Pancreas (tissue), 10 donors: ENCODE results near the gene CLEC20A. TPM values are rescaled to one million over a fixed set of nuclear protein-coding genes. Genes with fewer than 3 reads are reported as not detected.

Experiments used
- ATAC-seq, 4 donors: fragments of 200-7000 bp; cut with Tn5 transposase; one replicate each; pipeline versions ENCODE4 v1.8.0 to v1.9.1; 2020; ENCODE audit warnings: mild to moderate bottlenecking in 4 of 4, moderate library complexity in 4 of 4
- DNase-seq, 6 donors: peaks; one replicate each; pipeline ENCODE4 v3.0.0-alpha.2; 2020
- FAIRE-seq: peaks from 2 replicates; lab custom pipeline; 2012; peaks lifted over from hg19 to GRCh38; lab: Jason Lieb, UNC
- H3K27ac ChIP-seq, 4 donors: fragments of 200-600 bp; sonication (generic); 1 replicate in 3 of 4; 2 replicates in 1 of 4; pipeline versions ENCODE4 v1.5.0 to v1.8.0; 2020
- H3K27me3 ChIP-seq, 4 donors: fragments of 200-600 bp; one replicate each; pipeline ENCODE4 v1.8.0; 2021
- H3K36me3 ChIP-seq, 3 donors: fragments of 200-600 bp; sonication (generic) in 1 of 3; one replicate each; pipeline versions ENCODE4 v1.5.0 to v1.8.0; 2020 to 2021
- H3K4me1 ChIP-seq, 3 donors: fragments of 200-600 bp; one replicate each; pipeline ENCODE4 v1.8.0; 2021
- H3K4me3 ChIP-seq, 4 donors: fragments of 200-600 bp; sonication (generic) in 2 of 4; one replicate each; pipeline versions ENCODE4 v1.5.0 to v1.8.0; 2020 to 2021
- H3K9me3 ChIP-seq, 4 donors: fragments of 200-600 bp; one replicate each; pipeline ENCODE4 v1.8.0; 2021
- CTCF ChIP-seq, 4 donors: fragments of 200-600 bp; sonication (generic) in 3 of 4; IDR thresholded peaks; one replicate each; pipeline versions ENCODE4 v1.5.0 to v1.8.0; 2021; ENCODE audit warnings: antibody characterized with exemption in 4 of 4
- WGBS, 2 donors: extraction: QIAGEN DNeasy Blood & Tissue Kit; methylation state at CpG; one replicate each; pipeline ENCODE4 v1.1.7; 2013; 5-methylcytosine and 5-hydroxymethylcytosine counted together
- intact Hi-C, 3 donors: fragments of 100-400 bp; cut with DNase I; formaldehyde crosslinking; loops; one replicate each; pipeline versions ENCODE4 v1.11.1 to v1.14.2; 2022
- polyA plus RNA-seq, 2 donors: library from polyadenylated mRNA; stranded (reverse); fragments of 200-250 nt; gene quantifications; one replicate each; pipeline ENCODE4 v1.2.3, GENCODE V29; 2013
- total RNA-seq, 6 donors: library from RNA; stranded (reverse); fragmentation: NEBNext Ultra II Directional in 4 of 6; extraction: Animal tissue kit (Norgen Biotek cat#: 25700) in 4 of 6; gene quantifications; one replicate each; pipeline versions ENCODE4 v1.2.1 to v1.2.4, GENCODE V29; 2021 to 2023
- donor health status: healthy with polysubstance abuse.
- donor health status: DM: no; HTN: no; CAD: no; lungs with moderate emphysema.
- donor health status: DM: no; HTN: no; CAD: no.
- donor health status: control.
- donor health status: control.
- donor health status: Bipolar disorder and iron deficiency.
- donor health status: DM: yes; HTN: yes; CAD: no.
- donor health status: DM: no; HTN: no; CAD: no.
- donor health status: DM: no; HTN: no; CAD: no.
- donor health status: DM: yes; HTN: yes; CAD: no.

Gene CLEC20A
- total and polyA plus RNA-seq, 8 donors: not detected

- no peak for TF ChIP-seq CTCF (IDR thresholded peaks at IDR 0.05)
- no peak for FAIRE-seq
- 85 to 93% methylated on average over 9 of the region's 9 CpGs for WGBS, 2 donors
- no peak for DNase-seq
- no peak overlapping the region for H3K4me3 ChIP-seq
- H3K4me1 ChIP-seq: no peaks in the 10 kb centered on the region
- H3K27me3 ChIP-seq: no peaks in the 10 kb centered on the region
- intact Hi-C loops: no loop called here
- H3K27ac ChIP-seq: no peak overlapping the region
- no peak for ATAC-seq
- H3K36me3 ChIP-seq: no peaks in the 10 kb centered on the region
- H3K9me3 ChIP-seq: no peaks in the 10 kb centered on the region
Measured at GRCh38 chr1:178490967-178491366, 5.8 kb downstream of the CLEC20A start.

- no peak for TF ChIP-seq CTCF (IDR thresholded peaks at IDR 0.05)
- DNase-seq (no peak), ATAC-seq (no peak), FAIRE-seq (no peak)
- H3K36me3 ChIP-seq: no peaks in the 10 kb centered on the region
- intact Hi-C loops: no loop called here
- H3K27me3 ChIP-seq: no peaks in the 10 kb centered on the region
- H3K9me3 ChIP-seq: no peaks in the 10 kb centered on the region
- no peaks in the 10 kb centered on the region for H3K4me1 ChIP-seq
- 88 to 91% methylated on average over 8 of the region's 8 CpGs for WGBS, 2 donors
- no peak overlapping the region for H3K4me3 ChIP-seq
- no peak overlapping the region for H3K27ac ChIP-seq
Measured at GRCh38 chr1:178490136-178490535, 6.6 kb downstream of the CLEC20A start.

GRCh38 chr1:178489399-178489798 lies 7.4 kb downstream of the CLEC20A start:
- ATAC-seq (no peak), FAIRE-seq (no peak), DNase-seq (no peak)
- intact Hi-C loops: no loop called here
- no peak overlapping the region for H3K4me3 ChIP-seq
- 82 to 89% methylated on average over 4 of the region's 4 CpGs for WGBS, 2 donors
- no peaks in the 10 kb centered on the region for H3K27me3 ChIP-seq
- H3K36me3 ChIP-seq: no peaks in the 10 kb centered on the region
- no peaks in the 10 kb centered on the region for H3K4me1 ChIP-seq
- H3K27ac ChIP-seq: no peak overlapping the region
- no peak for TF ChIP-seq CTCF (IDR thresholded peaks at IDR 0.05)
- H3K9me3 ChIP-seq: no peaks in the 10 kb centered on the region

GRCh38 chr1:178488393-178488792 lies 8.4 kb downstream of the CLEC20A start:
- no peak for TF ChIP-seq CTCF (IDR thresholded peaks at IDR 0.05)
- Histone ChIP-seq H3K9me3 (no peaks in the 10 kb centered on the region), H3K4me1 (no peaks in the 10 kb centered on the region), H3K27me3 (no peaks in the 10 kb centered on the region), H3K36me3 (no peaks in the 10 kb centered on the region), H3K4me3 (no peak overlapping the region), H3K27ac (no peak overlapping the region)
- no peak for DNase-seq
- intact Hi-C loops: no loop called here
- WGBS, 2 donors: 74 to 81% methylated on average over 4 of the region's 4 CpGs
- FAIRE-seq: no peak
- ATAC-seq: no peak

- H3K4me1 ChIP-seq: no peaks in the 10 kb centered on the region
- no peaks in the 10 kb centered on the region for H3K27me3 ChIP-seq
- H3K36me3 ChIP-seq: no peaks in the 10 kb centered on the region
- TF ChIP-seq CTCF (IDR thresholded peaks at IDR 0.05): no peak
- ATAC-seq: peak in 1 of 4 donors; percentile 11
- 48 to 54% methylated on average over 20 of the region's 20 CpGs for whole genome bisulfite sequencing, 2 donors
- peak overlapping the region in 1 of 4 donors; percentile 18 for H3K4me3 ChIP-seq
- intact Hi-C loops: no loop called here
- FAIRE-seq: no peak
- no peak overlapping the region for H3K27ac ChIP-seq
- no peak for DNase-seq
- H3K9me3 ChIP-seq: no peaks in the 10 kb centered on the region
Measured at GRCh38 chr1:178487070-178487615, 9.6 kb downstream of the CLEC20A start.
